Ascending aorta (tissue), 2 donors: ENCODE results near the gene CAMK1D. TPM values are rescaled to one million over a fixed set of nuclear protein-coding genes. Genes with fewer than 3 reads are reported as not detected.

Experiments used
- DNase-seq, 2 donors: peaks; one replicate each; pipeline ENCODE4 v3.0.0-alpha.2; 2019; ENCODE audit warnings: low spot score in 2 of 2
- H3K27ac ChIP-seq, 2 donors: fragments of 200-600 bp; sonication (generic); one replicate each; pipeline ENCODE4 v1.5.1; 2016 to 2017; ENCODE audit warnings: mild to moderate bottlenecking in 1 of 2
- H3K27me3 ChIP-seq: fragments of 200-600 bp; sonication (generic); one replicate; pipeline ENCODE4 v1.5.1; 2017
- H3K36me3 ChIP-seq, 2 donors: fragments of 200-600 bp; sonication (generic); one replicate each; pipeline ENCODE4 v1.5.1; 2016
- H3K4me1 ChIP-seq, 2 donors: fragments of 200-600 bp; sonication (generic); one replicate each; pipeline ENCODE4 v1.5.1; 2016 to 2017; ENCODE audit warnings: mild to moderate bottlenecking in 1 of 2
- H3K4me3 ChIP-seq, 2 donors: fragments of 200-600 bp; sonication (generic); one replicate each; pipeline ENCODE4 v1.5.1; 2016 to 2017; ENCODE audit warnings: mild to moderate bottlenecking in 1 of 2
- H3K9me3 ChIP-seq, 2 donors: fragments of 200-600 bp; sonication (generic); one replicate each; pipeline ENCODE4 v1.5.1; 2016
- intact Hi-C: fragments of 100-400 bp; cut with DNase I; formaldehyde crosslinking; loops from one replicate; pipeline ENCODE4 v1.15.1; 2023
- total RNA-seq: library from RNA; depleted of rRNA; stranded (reverse); fragments of >200 nt; gene quantifications from one replicate; pipeline ENCODE4 v1.1.0, GENCODE V29; 2016
- TF ChIP-seq, protein P1 (sequence below), 3 experiments: fragments of 200-600 bp in 2 of 3; fragments of 450-650 bp in 1 of 3; sonication (generic) in 2 of 3; IDR thresholded peaks; one replicate each; pipeline ENCODE4 v1.5.1; 2016 to 2019; ENCODE audit warnings: antibody characterized with exemption in 3 of 3, mild to moderate bottlenecking in 1 of 3, moderate library complexity in 1 of 3

CAMK1D gene
- total RNA-seq, 1 donor from 2014 or later = 4.2 TPM

- no peaks in the 10 kb centered on the region for H3K36me3 ChIP-seq
- no peak for DNase-seq
- no peaks in the 10 kb centered on the region for H3K4me1 ChIP-seq
- TF ChIP-seq, protein P1, sequence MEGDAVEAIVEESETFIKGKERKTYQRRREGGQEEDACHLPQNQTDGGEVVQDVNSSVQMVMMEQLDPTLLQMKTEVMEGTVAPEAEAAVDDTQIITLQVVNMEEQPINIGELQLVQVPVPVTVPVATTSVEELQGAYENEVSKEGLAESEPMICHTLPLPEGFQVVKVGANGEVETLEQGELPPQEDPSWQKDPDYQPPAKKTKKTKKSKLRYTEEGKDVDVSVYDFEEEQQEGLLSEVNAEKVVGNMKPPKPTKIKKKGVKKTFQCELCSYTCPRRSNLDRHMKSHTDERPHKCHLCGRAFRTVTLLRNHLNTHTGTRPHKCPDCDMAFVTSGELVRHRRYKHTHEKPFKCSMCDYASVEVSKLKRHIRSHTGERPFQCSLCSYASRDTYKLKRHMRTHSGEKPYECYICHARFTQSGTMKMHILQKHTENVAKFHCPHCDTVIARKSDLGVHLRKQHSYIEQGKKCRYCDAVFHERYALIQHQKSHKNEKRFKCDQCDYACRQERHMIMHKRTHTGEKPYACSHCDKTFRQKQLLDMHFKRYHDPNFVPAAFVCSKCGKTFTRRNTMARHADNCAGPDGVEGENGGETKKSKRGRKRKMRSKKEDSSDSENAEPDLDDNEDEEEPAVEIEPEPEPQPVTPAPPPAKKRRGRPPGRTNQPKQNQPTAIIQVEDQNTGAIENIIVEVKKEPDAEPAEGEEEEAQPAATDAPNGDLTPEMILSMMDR (IDR thresholded peaks at IDR 0.05) = no peak
- no peak overlapping the region for H3K4me3 ChIP-seq
- intact Hi-C loops = no loop called here
- H3K27me3 ChIP-seq = no peaks in the 10 kb centered on the region
- no peaks in the 10 kb centered on the region for H3K9me3 ChIP-seq
- H3K27ac ChIP-seq = no peak overlapping the region
Measured at GRCh38 chr10:12595936-12596576, 246.7 kb downstream of the CAMK1D start.

DNA sequence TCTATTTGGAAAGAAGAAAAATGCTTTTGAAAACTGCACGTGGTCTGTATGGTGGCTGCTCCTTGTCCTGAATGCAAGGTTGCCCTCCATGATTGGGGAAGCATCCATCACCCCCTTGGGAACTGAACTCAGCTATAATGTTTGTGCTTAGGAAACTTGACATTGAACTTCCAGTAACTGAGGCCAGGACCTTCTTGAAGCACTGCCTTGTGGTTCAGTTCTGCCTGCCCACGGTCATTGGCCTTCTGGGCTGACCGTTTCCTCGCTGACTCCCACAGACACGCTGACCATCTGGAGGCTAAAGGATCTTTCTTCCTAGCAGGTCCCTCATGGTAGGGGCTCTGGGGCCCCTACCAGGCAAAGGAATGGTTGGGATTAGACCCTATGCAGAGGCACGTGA is 247.8 kb downstream of the CAMK1D start:
- Histone ChIP-seq H3K9me3 (no peaks in the 10 kb centered on the region), H3K36me3 (no peaks in the 10 kb centered on the region), H3K4me3 (no peak overlapping the region), H3K27ac (no peak overlapping the region), H3K27me3 (no peaks in the 10 kb centered on the region), H3K4me1 (no peaks in the 10 kb centered on the region)
- no peak for DNase-seq
- TF ChIP-seq, protein P1 (IDR thresholded peaks at IDR 0.05) = no peak
- intact Hi-C loops = no loop called here

- TF ChIP-seq, protein P1 (IDR thresholded peaks at IDR 0.05) = no peak
- H3K9me3 ChIP-seq = no peaks in the 10 kb centered on the region
- intact Hi-C loops = no loop called here
- no peak for DNase-seq
- no peaks in the 10 kb centered on the region for H3K4me1 ChIP-seq
- no peak overlapping the region for H3K27ac ChIP-seq
- no peaks in the 10 kb centered on the region for H3K27me3 ChIP-seq
- H3K36me3 ChIP-seq = no peaks in the 10 kb centered on the region
- H3K4me3 ChIP-seq = no peak overlapping the region
Measured at GRCh38 chr10:12597788-12598765, 248.7 kb downstream of the CAMK1D start.

DNA sequence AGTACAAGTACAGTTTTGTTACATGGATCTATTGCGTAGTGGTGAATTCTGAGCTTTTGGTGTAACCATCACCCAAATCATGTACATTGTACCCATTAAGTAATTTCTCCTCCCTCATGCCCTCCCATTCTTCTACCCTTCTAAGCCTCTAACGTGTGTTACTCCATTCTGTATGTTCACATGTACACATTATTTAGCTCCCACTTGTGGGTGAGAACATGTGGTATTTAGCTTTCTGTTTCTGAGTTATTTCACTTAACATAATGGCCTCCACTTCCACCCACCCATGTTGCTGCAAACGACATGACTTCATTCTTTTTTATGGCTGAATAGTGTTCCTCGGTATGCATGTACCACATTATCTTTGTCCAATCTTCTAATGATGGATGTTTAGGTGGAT is 251.3 kb downstream of the CAMK1D start:
- no peaks in the 10 kb centered on the region for H3K4me1 ChIP-seq
- no peaks in the 10 kb centered on the region for H3K27me3 ChIP-seq
- H3K4me3 ChIP-seq = no peak overlapping the region
- no peaks in the 10 kb centered on the region for H3K36me3 ChIP-seq
- intact Hi-C loops = no loop called here
- TF ChIP-seq, protein P1 (IDR thresholded peaks at IDR 0.05) = no peak
- DNase-seq = no peak
- no peaks in the 10 kb centered on the region for H3K9me3 ChIP-seq
- H3K27ac ChIP-seq = no peak overlapping the region

- Histone ChIP-seq H3K4me1 (no peaks in the 10 kb centered on the region), H3K27ac (no peak overlapping the region), H3K9me3 (no peaks in the 10 kb centered on the region), H3K4me3 (no peak overlapping the region), H3K27me3 (no peaks in the 10 kb centered on the region), H3K36me3 (no peaks in the 10 kb centered on the region)
- intact Hi-C loops = no loop called here
- TF ChIP-seq, protein P1 (IDR thresholded peaks at IDR 0.05) = no peak
- DNase-seq = no peak
Measured at GRCh38 chr10:12602521-12602920, 253.2 kb downstream of the CAMK1D start.
